Inferior parietal cortex (tissue), 1 donor: ENCODE data around the gene SYNM.

Source experiments
- DNase-seq: peaks from one replicate; pipeline ENCODE4 v3.0.0-alpha.2; 2016; ENCODE audit errors: extremely low spot score

Gene SYNM

DNA sequence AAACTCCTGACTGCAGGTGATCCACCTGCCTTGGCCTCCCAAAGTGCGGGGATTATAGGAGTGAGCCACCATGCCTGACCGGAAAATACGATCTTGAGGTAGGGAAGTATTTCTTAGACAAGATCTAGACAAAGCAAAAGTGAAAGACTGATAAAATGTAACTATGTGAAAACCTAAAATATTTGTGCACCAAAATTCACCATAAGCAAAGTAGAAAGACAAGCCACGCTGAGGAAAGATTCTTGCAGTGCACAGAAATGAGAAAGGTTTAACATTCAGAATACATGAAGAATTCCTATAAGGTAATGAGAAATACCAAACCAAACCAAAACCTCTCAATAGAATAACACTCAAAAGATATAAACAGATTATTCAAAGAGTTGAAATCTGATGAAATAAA lies 35.7 kb downstream of the SYNM start:
- no peak for DNase-seq

DNA sequence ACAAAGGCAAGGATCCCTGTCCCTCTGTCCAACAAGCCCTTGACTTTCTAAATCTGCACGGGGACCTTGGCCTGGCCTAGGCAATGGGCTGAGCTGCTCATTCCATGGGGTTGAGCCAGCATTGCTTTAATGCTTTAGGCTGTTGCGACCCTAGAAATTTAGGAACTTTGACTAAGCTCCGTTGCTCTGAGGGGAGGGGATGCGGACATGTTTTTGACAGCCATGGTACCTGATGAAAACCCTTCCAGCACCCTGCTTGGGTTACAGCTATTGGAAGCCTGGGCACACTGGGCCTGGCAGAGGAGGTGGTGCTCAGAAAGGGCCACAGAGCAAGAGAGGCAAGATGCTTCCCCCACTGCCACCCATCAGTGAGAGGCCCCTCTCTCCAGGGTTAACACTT lies 37.1 kb downstream of the SYNM start:
- no peak for DNase-seq

- DNase-seq = no peak
Observed at GRCh38 chr15:99142562-99142961, 37.7 kb downstream of the SYNM start.

DNA sequence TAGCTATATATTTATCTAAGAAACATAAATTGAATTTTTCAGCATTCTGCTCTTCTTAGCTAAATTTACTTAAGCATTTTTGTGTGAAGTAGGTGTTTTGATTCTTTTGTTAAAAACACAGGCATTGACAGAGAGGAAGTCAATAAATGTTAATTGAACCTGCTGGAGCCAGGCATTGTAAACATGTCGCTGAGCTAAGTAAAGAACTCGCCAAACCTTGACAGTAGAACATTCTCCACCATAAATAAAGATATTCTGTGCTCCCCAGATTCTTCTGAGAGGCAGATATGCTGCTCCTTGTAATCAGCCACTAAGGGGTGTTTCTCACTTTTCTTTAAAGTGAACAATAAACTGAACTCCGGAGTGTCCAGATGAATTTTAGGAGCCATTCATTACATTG lies 38.4 kb downstream of the SYNM start:
- no peak for DNase-seq

DNA sequence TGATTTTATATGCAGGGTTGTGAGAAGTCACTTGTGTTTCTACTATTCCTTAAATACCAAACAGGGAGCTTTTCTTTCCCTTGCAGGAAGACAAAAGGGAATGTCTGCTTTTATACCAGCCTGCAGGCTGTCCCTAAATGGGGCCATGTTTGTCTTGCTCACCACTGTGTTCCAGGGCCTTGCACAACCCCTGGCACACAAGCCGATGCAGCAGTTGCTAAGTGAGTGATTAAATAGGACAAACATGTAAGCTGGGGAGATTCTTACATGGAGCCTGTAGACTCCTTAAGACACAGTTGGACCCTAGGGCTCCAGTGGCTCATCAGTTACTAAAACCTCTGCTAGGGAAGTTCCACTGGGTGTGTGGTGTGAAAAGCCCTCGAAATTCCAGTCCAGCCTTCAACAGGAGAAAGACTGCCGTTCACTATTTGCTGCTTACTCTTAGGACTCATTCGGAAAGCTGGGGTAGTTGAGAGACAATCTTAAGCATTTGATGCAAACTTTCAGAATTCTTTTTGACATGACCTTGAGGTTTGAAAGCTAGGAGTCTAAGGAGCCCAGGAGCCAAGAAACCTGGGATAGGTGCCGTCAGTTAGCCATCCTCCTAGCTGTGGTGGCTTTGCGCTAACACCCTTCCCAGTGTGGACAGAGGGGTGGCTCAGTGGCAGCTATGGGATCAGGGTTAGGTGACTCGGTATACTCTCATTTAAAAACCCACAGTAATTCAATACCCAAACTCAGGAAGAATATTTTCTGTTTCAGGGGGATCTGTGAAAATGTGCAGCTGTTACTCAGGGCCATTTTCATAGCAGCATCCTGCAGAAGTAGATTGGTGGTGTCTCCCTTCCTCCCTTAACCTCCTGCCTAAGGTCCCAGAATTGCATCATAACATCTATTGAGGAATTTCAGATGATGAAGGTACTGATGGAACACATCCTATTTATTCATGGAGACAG lies 39.1 kb downstream of the SYNM start:
- no peak for DNase-seq

DNA sequence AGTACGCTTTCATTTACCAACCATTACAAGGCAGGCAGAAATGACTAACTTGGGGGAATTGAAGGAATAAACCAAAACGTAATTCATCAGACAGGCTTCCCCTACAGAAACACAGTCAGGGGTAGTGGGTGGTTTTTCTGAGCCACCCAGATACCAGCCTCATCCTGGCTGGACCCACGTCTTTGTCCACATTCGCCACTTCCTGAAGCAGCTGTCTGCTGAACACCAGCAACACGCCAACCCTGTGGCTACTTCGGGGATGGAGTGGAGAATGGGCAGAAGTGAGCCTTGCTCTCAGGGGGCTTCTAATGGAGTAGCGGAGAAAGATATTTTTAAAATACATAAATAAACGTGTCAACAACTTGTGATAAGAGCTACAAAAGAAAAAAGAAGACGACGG lies 40.1 kb downstream of the SYNM start:
- no peak for DNase-seq

DNA sequence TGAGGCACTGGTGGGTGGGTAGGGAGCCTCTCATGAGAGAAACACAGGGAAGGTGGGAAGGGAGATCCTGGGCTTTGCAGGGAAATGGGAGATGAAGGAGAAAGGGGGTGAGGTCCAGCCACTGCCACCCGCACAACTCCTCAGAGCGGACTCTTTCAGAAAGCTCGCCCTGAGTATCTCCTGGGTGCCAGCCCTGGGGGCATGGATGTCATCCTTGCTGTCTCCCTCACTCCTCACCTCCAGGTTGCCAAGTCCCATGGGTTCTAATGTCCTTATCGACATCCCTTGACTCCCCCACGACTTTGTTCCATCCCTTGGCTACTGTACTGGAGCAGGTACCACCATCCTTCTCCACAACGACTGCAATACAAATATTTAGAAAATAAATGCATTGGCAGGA lies 40.9 kb downstream of the SYNM start:
- no peak for DNase-seq

DNA sequence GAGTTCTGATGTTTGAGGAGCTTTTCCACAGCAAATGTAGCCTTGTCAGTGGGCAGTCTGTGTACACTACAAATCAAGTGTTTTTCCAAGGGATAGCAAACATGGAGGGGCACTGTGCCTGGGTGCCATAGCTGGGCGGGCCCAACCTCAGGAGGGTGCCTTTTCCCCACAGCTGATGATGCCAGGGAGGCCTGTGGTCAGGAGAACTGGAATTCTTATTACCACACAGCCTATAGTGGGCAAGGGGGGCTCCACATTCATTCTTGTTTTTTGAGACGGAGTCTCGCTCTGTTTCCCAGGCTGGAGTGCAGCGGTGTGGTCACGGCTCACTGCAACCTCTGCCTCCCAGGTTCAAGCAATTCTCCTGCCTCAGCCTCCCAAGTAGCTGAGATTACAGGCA lies 41.8 kb downstream of the SYNM start:
- no peak for DNase-seq

DNA sequence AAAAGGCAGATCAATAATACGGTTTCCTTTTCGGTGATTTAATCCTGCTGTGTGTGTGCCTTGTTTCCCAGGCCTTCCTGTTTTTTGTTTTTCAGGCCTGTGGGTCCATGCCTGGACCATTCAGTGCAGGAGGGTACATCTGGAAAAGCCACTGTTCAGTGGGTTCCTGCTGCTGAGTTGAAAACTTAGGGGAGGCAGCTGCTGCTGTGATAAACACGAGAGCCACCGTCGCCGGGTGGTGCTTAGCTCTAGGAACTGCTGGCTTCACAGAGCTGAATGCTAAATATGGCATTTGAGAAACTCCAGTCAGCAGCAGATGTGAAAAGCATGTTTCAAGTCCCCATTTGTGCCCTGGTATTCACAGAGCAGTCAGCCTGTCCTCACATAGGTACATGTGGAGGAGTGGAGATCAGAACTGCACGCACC lies 44.0 kb downstream of the SYNM start:
- DNase-seq = peak; percentile 29

- no peak for DNase-seq
Observed at GRCh38 chr15:99149366-99149765, 44.5 kb downstream of the SYNM start.

DNA sequence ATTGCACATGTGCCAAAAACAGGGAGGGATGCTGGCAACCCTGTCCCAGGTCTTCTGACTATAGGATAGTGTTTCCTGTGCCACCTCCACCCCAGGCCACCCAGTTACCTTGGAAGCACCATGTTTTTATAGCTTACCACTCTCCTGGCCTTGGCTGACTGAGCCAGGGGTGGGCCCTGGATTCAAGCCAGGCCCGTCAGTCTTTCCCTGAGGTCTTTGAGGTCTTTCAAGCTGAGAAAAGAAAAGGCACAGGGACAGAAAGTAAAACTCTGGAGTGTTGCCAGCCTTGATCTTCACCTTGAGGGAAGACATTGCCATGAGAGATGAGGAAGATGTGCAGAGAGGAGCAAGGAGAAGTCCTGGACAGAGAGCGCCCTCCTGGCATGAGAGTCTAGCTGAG lies 46.3 kb downstream of the SYNM start:
- no peak for DNase-seq

- DNase-seq = no peak
Observed at GRCh38 chr15:99153026-99153535, 48.2 kb downstream of the SYNM start.

DNA sequence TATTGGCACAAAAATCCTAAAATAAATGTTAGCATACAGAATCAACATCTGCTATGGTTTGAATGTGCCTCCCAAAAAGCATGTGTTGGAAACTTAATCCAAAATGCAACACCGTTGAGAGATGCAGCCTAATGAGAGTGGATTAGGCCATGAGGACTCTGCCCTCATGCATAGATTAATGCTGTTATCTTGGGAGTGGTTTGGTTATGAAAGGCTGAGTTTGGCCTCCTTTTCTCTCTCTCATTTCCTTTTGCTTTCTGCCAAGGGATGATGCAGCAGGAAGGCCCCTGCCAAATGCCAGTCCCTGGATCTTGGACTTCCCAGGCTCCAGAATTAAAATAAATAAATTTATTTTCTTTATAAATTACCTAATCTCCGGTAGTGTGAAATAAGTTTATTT lies 49.4 kb downstream of the SYNM start:
- DNase-seq = no peak

DNA sequence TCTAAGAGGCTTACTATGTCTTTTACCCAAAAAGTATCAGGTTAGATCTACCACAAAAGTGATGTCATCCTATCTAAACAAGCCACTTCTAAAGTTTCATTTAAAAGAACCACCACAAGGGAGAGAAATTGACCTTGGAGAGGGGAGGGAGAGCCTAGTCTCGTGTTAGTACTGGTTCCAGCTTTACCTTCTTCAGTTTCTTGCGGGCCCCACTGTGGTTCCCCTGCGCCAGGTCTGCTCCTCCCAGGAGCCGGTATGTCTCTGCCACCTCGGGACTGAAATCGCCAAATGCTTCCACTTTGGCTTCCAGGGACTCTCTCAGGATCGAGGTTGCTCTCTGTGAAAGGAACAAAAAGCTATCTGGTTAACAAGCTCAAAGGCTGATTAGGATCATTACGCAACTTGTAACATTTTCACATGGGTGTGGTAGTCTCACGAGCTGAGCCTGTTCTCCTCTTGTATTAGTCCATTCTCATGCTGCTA lies 51.1 kb downstream of the SYNM start:
- no peak for DNase-seq

- DNase-seq = no peak
Observed at GRCh38 chr15:99157456-99157855, 52.6 kb downstream of the SYNM start.

DNA sequence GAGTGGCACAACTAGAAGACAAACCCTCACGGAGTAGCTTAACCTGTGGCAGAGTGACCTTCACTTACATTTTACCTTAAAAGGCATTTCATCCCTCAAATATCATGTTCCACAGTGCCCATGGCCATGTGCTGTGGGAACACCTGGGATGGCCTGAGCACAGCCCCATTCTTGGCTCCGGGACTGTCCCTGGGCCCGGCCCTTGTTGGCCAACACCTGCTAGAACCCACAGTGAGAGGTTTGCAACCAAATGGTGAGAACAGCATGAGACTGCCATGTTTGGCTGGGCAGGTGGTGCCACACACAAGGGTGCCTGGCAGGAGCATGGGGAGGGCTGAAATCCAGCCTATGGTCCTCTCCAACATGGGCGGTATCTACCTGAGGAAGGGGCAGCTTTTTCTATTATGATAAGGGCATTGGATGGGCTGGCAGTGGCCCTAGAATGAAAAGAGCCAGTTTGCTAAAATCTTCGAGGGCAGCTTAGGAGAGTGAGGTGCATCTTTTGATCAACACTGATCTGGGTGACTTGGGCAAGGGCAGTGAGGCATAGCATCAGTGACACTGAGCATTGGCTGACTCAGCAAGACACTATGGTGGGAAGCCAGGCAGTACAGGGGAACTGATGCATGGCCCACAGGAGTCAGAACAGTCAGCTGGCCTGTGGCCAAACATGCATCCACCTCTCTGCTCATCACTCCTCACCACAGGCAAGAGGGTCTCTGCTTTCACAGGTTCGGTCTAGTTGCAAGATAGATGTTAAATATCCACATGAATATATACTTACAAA lies 53.9 kb downstream of the SYNM start:
- no peak for DNase-seq

GRCh38 chr15:99163271-99164062 lies 58.6 kb downstream of the SYNM start:
- DNase-seq = no peak

DNA sequence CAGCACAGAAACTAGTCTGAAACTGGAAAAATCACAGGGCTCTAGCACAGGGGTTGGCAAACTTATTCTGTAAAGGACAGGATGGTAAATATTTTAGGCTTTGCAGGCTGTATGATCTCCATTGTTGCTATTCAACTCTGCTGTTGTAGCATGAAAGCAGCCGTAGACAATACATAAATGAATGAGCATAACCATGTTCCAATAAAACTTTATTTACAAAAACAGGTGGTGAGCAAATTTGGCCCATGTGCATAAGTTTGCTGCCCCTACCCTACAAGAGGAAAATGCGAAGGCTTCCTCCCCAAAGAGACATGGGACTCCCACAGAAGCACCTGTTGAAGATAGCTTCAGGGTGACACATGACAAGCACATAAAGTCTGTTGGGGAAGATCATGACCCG lies 59.2 kb downstream of the SYNM start:
- no peak for DNase-seq

DNA sequence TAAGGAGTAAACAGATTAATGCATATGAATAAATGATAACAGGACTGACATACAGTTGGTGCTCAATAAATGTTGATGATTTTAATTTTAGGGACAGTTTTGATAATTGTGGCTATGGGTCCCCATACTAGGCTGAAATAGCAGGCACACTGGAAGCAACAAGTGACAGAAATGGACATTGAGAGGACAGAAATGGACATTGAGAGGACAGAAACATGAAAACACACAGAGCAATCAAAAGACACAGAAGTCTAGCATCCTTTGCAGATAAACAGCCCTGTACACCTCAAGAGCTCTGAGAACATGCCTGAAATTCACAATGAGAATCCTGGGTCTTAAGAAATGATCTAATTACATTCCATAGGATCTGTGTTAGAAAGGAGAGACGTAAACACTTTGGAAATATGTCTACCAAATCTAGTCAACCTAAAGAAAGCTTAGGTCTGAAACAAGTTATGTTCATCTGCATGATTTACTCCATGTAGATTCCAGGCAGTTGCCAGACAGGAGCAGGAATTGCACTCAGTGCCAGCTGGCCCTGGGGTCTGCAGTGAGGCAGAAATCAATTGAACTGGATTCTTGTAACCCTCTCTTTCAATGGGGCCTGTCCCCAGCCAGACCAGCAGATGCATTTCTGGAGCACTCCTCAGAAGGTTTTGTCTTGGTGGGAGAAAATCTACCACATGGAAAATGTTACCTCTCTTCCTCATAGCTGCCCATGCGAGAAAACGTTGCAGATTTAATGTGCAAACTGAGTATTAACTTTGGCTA lies 60.3 kb downstream of the SYNM start:
- no peak for DNase-seq

DNA sequence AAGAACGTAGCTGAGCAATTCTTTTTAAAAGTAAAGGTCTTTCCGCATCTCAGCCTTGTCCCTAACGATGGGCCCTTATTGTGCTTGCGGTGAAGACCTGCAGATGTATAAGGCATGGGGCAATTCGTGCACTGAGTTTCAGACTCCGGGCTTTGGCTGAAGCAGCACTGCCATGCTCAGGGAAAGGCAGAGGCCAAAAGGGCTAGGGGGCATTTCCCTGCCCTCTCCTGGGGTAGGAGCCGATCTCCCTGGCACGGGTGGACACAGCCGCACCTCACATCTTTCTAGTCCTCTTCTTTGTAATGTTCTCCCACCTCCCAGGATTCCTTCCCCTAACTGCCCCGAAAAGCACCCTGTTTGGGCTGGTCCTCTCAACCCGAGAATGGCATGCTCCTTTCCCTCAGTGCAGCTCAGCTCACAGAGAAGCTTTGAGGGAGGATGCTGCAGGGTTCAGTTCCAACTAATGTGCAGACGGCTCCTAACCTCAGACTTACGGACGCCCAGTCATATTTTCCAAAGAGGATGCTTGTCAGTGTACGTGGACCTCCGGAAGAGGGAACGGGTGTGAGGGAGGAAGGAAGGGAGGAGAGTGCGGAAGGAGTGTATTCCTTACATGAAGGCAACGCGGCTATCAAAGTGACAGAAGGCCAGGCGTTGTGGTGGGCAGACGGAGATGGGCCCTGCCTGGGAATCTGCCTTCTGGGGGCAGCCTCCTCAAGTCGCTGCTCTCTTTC lies 61.2 kb downstream of the SYNM start:
- DNase-seq = no peak
